Right lobe of liver (tissue), 4 donors: Measurements from ENCODE around the gene SLC9A4.

Experiments
- POLR2A ChIP-seq: fragments of 450-650 bp; IDR thresholded peaks from one replicate; pipeline ENCODE4 v1.6.1; 2017; ENCODE audit warnings: antibody characterized with exemption, mild to moderate bottlenecking
- TF ChIP-seq, protein P1 (sequence below), 4 donors: fragments of 200-600 bp in 3 of 4; fragments of 450-650 bp in 1 of 4; IDR thresholded peaks; one replicate each; pipeline versions ENCODE4 v1.5.1 to v1.8.0; 2016 to 2022; ENCODE audit warnings: antibody characterized with exemption in 4 of 4, mild to moderate bottlenecking in 2 of 4
- donor health status: DM: no; HTN: no; CAD: no.
- donor health status: DM: no; HTN: no; CAD: no.
- donor health status: DM: no; HTN: yes; CAD: no.

DNA sequence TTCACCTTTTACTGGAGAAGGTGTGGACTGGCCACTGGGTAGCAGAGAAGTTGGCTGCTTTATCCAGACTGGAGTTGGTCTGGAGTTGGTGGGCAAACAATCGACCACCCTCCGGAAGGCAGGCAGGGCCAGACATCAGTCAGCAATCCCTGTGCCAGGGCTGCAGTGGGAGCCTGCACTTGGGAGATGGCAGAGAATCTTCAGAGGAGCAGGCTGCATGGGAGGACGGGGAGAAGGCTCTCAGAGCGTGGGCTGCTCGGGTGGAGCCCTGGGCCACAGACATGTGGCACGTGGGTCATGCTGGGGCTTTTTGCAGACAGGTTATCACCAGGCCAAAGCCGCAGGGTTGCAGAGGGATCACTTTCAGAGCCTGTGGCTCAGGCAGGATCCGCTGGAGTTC lies 29.6 kb downstream of the SLC9A4 start:
- TF ChIP-seq, protein P1, sequence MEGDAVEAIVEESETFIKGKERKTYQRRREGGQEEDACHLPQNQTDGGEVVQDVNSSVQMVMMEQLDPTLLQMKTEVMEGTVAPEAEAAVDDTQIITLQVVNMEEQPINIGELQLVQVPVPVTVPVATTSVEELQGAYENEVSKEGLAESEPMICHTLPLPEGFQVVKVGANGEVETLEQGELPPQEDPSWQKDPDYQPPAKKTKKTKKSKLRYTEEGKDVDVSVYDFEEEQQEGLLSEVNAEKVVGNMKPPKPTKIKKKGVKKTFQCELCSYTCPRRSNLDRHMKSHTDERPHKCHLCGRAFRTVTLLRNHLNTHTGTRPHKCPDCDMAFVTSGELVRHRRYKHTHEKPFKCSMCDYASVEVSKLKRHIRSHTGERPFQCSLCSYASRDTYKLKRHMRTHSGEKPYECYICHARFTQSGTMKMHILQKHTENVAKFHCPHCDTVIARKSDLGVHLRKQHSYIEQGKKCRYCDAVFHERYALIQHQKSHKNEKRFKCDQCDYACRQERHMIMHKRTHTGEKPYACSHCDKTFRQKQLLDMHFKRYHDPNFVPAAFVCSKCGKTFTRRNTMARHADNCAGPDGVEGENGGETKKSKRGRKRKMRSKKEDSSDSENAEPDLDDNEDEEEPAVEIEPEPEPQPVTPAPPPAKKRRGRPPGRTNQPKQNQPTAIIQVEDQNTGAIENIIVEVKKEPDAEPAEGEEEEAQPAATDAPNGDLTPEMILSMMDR (IDR thresholded peaks at IDR 0.05): no peak
- no peak for TF ChIP-seq POLR2A
